T-helper 2 cell treated with Interferon-gamma antibody and Interleukin-4, amounts not matched to agents 100 ng/mL and 5 ng/mL, for 36 hours (primary cell): Measurements from ENCODE around the gene SH3BP4. TPM values are rescaled to one million over a fixed set of nuclear protein-coding genes. Genes with fewer than 3 reads are reported as not detected.
"Not testable (repeated sequence)": the region's sequence is repeated elsewhere in the genome, so short reads cannot be mapped to it uniquely, and the experiment has no call there.

Experiments
- intact Hi-C: fragments of 100-400 bp; cut with micrococcal nuclease; formaldehyde crosslinking; loops from one replicate; pipeline ENCODE4 v1.15.1; 2023
- total RNA-seq: library from RNA; stranded (reverse); gene quantifications from 2 replicates; pipeline ENCODE4 v1.2.3, GENCODE V29; 2022

SH3BP4 gene
- total RNA-seq, 1 donor from 2014 or later: not detected

- intact Hi-C loops: no loop called here
Observed at GRCh38 chr2:235054475-235054874, 102.7 kb downstream of the SH3BP4 start.

- intact Hi-C loops: no loop called here
Observed at GRCh38 chr2:235054919-235055318, 103.1 kb downstream of the SH3BP4 start.

DNA sequence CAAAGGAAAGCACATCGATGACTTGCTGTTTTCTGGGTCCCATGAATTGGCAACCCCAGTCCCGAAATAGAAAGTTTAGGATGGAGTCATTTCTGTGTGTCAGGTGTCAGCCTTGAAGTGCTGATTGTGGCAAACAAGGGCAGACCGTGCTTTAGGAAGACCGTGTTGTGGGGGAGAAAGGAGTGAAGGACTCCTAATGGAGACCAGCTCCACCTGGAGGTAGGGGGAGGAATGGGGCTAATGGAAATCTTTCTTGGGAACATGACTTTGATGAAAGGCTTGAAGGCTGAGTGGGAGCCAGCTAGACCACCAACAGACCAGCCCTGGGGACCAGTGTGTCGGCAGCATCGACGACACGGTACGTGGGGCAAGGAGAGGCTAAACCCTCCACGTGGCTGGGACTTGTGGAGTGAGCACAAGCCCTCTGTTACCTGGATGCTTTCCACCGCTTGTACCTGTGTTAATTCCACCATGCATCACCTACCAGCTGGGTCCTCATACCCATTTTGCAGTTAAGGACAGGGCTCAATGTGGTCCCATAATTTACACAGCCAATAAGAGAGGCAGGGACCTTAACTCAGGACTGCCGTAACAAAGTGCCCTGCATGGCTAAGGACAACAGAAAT lies 104.2 kb downstream of the SH3BP4 start:
- intact Hi-C loops: no loop called here

GRCh38 chr2:235056768-235057167 lies 105.0 kb downstream of the SH3BP4 start:
- intact Hi-C loops: no loop called here

- intact Hi-C loops: not testable (repeated sequence)
Observed at GRCh38 chr2:235057616-235058015, 105.8 kb downstream of the SH3BP4 start.

GRCh38 chr2:235059161-235059560 lies 107.3 kb downstream of the SH3BP4 start:
- intact Hi-C loops: no loop called here

DNA sequence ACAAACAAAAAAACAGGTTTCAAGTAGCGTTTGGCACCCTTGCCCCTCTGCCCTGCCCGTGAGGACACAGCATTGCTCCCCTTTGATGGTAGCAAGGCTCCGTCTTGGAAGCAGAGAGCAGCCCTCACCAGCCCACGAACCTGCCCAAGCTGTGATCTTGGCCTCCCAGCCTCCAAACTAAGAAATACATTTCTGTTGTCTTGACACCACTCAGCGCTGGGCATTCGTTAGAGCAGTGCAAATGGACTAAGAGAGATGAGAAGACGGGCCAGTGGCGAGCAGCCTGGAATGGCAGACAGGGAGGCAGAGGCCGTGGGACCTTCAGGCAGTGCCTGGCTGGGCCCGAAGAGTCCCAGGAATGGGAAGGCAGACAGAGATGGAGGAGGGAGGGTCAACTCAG lies 109.8 kb downstream of the SH3BP4 start:
- intact Hi-C loops: no loop called here

DNA sequence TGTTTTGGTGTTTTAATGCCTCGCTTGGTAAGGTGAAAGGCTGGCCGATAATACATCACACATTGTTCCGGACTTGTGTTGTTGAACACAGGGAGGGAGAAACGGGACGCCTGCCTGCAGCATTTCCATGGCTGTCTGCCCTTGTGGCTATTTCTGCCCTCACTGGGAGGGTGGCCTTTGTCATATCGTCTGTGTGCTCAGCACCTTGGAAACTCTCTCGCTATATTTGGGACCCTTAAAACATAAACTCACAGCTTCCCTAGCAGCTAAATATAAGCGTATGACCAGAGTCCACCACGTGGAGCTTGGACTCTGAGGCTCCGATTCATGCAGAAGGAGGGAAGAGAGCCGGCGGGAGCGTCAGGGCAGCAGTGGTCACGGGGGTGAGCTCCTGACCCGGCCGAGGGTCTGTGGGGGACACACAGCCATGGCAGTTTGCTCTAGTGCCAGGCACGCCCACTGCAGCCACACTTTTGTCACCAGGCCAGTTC lies 111.7 kb downstream of the SH3BP4 start:
- intact Hi-C loops: no loop called here

GRCh38 chr2:235064976-235065375 lies 113.2 kb downstream of the SH3BP4 start:
- intact Hi-C loops: no loop called here

GRCh38 chr2:235066490-235066889 lies 114.7 kb downstream of the SH3BP4 start:
- intact Hi-C loops: no loop called here

GRCh38 chr2:235066895-235067294 lies 115.1 kb downstream of the SH3BP4 start:
- intact Hi-C loops: no loop called here

GRCh38 chr2:235068701-235069100 lies 116.9 kb downstream of the SH3BP4 start:
- intact Hi-C loops: no loop called here

DNA sequence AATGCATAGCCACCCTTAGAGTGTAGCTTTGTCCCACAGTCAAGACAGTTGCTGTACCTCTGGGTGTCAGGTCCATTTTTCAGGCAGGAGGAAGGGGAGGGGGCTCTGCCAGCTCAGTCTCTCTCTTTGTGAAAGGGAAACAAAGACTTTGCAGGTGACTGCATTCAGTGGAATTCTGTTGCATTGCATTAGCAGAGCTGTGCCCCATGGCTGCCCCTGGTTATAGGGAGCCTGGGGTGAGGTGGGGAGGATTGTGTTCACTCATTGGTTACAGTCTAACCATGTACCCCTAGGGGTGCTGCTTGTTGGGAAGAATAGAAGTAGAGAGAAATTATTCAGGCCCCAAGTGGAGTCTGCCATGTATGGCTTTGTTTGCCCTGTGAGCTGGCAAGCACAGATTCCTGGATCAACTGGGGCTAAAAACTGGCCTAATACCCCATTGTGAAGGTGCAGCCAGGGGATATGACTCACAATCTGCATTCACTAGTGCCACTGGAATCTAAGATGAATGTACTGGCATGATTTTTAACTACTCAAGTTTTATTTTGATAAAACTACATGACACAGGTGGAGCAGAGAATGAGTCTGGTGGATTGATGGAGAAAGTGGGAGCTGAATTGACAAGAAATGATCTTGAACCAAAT lies 118.4 kb downstream of the SH3BP4 start:
- intact Hi-C loops: no loop called here

DNA sequence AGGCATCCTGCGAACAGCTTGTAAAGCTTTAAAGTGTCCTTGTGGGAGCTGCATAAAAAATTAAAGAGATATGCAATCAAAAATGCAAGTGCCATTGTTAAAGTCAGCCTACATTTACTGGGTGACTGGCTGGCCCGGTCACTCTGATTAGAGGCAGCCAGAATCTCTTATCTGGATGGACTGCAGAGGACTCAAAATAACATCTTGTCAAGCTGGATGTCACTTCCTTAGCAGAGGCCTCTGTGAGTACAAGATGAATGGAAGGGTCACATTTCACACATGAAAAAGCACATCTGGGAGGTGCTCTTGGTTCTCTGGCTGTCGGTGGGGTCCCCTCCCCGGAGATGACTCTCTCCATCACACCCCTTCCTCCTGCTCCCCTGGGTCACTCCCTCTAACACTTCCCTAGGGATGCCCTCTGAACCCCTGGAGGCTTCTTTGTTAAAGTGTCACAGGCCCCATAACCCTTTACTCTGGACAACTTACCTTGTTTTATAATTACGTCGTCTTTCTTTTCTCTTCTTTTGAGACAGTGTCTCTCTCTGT lies 122.1 kb downstream of the SH3BP4 start:
- intact Hi-C loops: no loop called here

GRCh38 chr2:235077046-235077445 lies 125.2 kb downstream of the SH3BP4 start:
- intact Hi-C loops: no loop called here

GRCh38 chr2:235078182-235078581 lies 126.4 kb downstream of the SH3BP4 start:
- intact Hi-C loops: no loop called here

DNA sequence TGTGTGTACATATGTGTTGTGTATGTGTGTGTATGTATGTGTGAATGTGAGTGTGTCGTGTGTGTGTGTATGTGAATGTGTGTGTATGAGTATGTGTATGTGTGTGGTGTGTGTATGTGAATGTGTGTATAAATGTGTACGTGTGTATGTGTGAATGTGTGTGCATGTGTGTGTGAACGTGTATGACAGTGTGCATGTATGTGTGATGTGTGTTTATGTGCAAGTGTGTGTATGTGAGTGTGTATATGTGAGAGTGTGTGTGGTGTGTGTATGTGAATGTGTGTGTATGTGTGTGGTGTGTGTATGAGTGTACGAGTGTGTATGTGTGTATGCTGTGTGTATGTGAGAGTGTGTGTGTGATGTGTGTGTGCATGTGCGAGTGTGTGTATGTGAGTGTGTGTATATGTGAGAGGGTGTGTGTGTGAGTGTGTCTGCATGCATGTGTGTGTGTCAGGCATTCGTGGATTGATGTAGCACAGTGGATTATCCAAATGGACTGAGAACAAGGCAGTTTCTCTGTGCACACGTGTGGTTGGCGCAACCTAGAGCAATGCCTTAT lies 127.2 kb downstream of the SH3BP4 start:
- intact Hi-C loops: no loop called here

DNA sequence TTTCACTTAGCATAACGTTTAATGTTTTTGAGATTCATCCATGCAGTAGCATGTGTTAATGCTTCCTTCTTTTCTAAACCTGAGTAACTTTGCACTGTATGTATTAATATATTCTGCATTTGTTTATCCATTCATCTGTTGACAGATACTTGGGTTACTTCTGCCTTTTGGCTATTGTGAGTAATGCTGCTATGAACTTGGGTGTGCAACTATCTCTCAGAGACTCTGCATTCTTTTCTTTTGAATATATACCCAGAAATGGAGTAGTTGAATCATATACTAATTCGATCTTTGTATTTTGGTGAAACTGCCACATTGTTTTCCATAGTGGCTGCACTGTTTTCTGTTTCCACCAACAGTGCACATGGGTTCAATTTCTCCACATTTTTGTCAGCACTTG lies 128.3 kb downstream of the SH3BP4 start:
- intact Hi-C loops: no loop called here

DNA sequence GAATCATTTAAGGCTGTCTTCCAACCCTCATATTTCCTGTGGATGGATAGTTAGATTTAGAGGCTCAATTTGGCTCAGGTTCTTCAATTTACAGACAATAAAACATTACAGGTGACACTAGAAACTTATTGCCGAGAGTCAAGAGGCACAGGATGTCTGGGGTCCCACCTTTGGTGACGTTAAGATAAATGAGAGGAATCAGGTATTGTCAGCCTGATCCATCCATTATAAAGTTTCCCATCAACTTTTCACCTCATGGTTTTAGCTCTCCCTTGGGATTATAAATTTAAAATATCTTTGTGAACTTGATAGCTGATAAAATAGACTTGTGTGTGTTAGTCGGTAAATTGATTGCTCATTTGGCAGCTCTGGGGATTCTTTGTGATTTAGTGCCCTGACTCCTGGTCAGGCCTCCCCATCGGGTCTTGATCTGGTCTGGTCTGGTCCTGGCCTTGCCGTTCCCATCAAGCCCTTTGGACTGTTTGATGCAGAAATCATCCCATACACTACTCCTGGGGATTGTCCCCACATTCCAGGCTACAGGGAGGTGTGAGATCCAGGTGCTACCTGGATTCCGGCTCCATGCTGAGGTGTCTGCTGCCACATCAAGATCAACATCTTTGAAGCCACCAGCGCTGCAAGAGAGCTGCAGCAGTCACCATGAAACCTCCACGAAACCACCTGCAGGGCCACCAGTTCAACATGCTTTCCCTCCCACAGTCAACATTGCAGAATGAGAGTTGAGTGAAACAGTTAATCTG lies 130.9 kb downstream of the SH3BP4 start:
- intact Hi-C loops: no loop called here

- intact Hi-C loops: no loop called here
Observed at GRCh38 chr2:235083822-235084221, 132.0 kb downstream of the SH3BP4 start.

DNA sequence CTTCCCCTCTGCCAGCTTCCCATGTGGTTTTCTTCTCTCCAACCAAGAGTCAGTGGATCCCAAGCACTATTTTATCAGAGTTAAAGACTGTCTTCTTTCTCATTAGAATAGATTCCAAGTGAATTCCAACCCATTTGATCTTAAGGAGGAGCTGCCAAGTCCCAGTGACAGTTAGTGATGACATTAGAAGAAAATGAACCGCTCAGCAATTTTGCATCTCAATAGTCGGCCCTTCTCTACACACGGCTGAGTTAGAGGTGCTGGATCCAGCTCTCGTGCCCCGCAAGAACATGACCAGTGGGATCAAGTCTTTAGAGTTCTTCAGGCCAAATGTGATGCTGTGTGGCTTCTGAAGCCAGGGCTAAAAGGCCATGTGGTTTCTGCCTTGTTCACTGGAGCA lies 132.6 kb downstream of the SH3BP4 start:
- intact Hi-C loops: no loop called here

DNA sequence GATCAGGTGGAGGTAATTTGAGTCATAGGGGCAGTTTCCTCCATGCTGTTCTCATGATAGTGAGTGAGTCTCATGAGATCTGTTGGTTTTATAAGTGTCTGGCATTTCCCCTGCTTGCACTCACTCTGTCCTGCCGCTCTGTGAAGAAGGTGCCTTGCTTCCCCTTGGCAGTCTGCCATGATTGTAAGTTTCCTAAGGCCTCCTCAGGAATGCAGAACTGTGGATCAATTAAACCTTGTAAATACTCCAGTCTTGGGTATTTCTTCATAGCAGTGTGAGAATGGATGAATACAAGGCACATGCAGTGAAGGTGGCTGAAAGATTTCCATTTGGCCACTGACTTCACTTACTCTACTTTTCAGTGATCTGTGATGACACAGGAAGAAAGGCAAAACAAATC lies 133.7 kb downstream of the SH3BP4 start:
- intact Hi-C loops: no loop called here
